ENCODE data around the gene PKD1. TPM values are rescaled to one million over a fixed set of nuclear protein-coding genes. Genes with fewer than 3 reads are reported as not detected.

PKD1 gene
- total and polyA plus RNA-seq, 7 donors = 10.6 to 372 (median 81.6) TPM

DNA sequence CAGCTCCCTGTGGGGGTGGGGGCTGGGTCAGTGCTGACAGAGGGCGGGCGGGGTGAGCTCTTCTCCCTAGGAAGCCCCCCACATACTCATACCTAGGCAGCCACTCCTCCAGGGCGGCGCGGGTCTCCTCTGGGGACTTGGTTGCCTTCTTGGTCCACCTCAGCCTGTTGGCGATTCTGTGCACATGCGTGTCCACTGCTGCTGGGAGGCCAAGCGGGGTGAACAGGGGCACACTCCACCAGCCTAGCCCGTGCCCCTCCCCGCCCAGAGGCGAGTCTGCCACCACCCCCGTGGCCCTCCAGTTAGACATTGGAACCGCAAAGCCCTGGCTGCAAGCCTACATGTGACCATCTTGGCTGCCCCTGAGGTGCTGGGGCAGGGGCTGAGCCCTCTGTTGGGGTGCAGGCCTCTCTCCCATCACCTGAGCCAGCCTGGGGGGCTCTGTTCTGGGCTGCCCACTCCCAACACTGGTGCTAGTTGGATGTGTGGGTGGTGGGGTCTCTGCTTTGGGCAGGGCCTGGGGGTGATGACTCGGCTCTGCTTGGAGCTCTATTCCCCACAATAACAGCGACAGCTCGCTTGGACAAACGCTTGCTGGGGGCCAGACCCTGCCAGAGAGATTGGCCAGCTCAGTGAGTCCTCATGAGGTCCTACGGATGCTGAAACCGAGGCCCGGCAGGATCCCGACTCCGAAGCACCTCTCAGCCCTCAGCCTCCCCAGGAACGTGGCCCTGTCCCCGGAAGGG, 95.5 kb downstream of the PKD1 start:
- Histone ChIP-seq H3K36me3 (peaks cover 0 to 18% (median 3%) of the 10 kb centered on the region in 4 donors), H3K9me3 (no peaks in the 10 kb centered on the region), H3K4me1 (peaks cover 0 to 64% (median 60%) of the 10 kb centered on the region in 4 donors), H3K27ac (peak overlapping the region; percentile 69 to 83 (median 78)), H3K4me3 (no peak overlapping the region), H3K27me3 (no peaks in the 10 kb centered on the region)
- DNase-seq = no peak
- intact Hi-C loops (cut with DNase I) = no loop called here
- TF ChIP-seq, protein P1, sequence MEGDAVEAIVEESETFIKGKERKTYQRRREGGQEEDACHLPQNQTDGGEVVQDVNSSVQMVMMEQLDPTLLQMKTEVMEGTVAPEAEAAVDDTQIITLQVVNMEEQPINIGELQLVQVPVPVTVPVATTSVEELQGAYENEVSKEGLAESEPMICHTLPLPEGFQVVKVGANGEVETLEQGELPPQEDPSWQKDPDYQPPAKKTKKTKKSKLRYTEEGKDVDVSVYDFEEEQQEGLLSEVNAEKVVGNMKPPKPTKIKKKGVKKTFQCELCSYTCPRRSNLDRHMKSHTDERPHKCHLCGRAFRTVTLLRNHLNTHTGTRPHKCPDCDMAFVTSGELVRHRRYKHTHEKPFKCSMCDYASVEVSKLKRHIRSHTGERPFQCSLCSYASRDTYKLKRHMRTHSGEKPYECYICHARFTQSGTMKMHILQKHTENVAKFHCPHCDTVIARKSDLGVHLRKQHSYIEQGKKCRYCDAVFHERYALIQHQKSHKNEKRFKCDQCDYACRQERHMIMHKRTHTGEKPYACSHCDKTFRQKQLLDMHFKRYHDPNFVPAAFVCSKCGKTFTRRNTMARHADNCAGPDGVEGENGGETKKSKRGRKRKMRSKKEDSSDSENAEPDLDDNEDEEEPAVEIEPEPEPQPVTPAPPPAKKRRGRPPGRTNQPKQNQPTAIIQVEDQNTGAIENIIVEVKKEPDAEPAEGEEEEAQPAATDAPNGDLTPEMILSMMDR (IDR thresholded peaks at IDR 0.05) = no peak
- TF ChIP-seq POLR2AphosphoS5 (IDR thresholded peaks at IDR 0.05) (no peak), EP300 (IDR thresholded peaks at IDR 0.05) (no peak), POLR2A (IDR thresholded peaks at IDR 0.05) (no peak)
- 72 to 82% methylated on average over 24 of the region's 24 CpGs for WGBS, 2 donors

DNA sequence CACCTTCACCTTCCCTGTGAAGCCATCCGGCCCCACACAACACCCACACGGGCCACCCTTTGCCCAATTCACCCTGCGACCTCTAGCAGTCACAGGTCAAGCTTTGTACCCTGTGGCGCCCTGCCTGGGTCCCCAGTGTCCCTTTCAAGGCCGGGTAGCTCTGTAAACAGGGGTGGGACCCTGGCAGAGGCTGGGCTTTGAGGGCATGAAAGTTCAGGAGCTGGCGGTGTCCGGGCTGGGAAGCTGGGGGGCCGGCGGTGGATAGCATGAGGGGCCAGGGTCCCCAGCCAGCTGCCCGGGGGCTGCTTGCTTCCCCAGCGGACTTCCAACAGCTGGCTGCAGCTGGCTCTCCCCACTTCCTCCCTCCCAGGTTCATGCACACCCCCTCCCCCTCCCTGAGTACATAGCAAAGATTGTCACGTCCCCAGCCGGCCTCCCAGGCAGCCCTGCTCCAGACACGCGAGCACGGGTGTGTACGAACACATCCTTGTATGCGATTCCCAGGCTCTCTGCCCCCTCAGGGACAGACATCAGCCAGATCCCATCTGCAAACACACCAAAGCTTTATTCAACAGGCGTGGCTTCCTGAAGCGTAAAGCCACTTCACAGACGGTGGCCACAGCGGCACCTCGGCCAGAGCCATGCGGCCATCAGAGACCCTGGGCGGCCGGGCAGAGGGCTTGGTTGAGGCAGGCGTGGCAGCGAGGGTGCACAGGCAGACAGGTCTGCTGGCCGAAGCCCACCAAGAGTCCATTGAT, 96.2 kb downstream of the PKD1 start:
- peak; percentile 96 for DNase-seq
- Histone ChIP-seq H3K27ac (peak overlapping the region; percentile 69 to 83 (median 78)), H3K9me3 (no peaks in the 10 kb centered on the region), H3K4me3 (no peak overlapping the region), H3K4me1 (peaks cover 0 to 71% (median 67%) of the 10 kb centered on the region in 4 donors), H3K27me3 (no peaks in the 10 kb centered on the region), H3K36me3 (peaks cover 0 to 13% (median 3%) of the 10 kb centered on the region in 4 donors)
- intact Hi-C loops (cut with DNase I) = no loop called here
- 24 to 50% methylated on average over 29 of the region's 29 CpGs for WGBS, 2 donors
- TF ChIP-seq POLR2AphosphoS5 (IDR thresholded peaks at IDR 0.05) = peak; percentile 24 to 72 (median 54)
- TF ChIP-seq EP300 (IDR thresholded peaks at IDR 0.05) = peak in 1 of 4 donors; percentile 19
- TF ChIP-seq, protein P1 (IDR thresholded peaks at IDR 0.05) = no peak
- no peak for TF ChIP-seq POLR2A (IDR thresholded peaks at IDR 0.05)

Small RNA genes within 50 kb of the gene (small RNA-seq; reads per million reads assigned to genes)
- 5.6 to 10.2 (median 6.5) reads per million in 3 donors for gene MIR1225
- 0 reads per million in 3 donors for gene MIR3180-5
- gene MIR4516 = 0 reads per million in 3 donors
- gene RF00019 = 0 reads per million in 3 donors
- gene SNORD60 = 0 reads per million in 3 donors

Other genes with a start within 250 kb of the PKD1 start
- not detected for gene HS3ST6, start 217.5 kb downstream of the PKD1 start, total RNA-seq
- 1 to 10 TPM in 1 of 3 donors, under 1 TPM in 1, not detected in 1; 0.09 to 6.0 TPM for gene HS3ST6, start 217.5 kb downstream of the PKD1 start, polyA plus RNA-seq
- 10 to 100 TPM; 17.8 to 35.7 (median 19.0) TPM for gene MSRB1, start 192.7 kb downstream of the PKD1 start, total RNA-seq
- 100 to 1,000 TPM in 1 of 3 donors, 10 to 100 TPM in 2; 64.7 to 136 (median 69.1) TPM for gene MSRB1, start 192.7 kb downstream of the PKD1 start, polyA plus RNA-seq
- not detected for gene RPL3L, start 181.2 kb downstream of the PKD1 start, total RNA-seq
- under 1 TPM in 2 of 3 donors, not detected in 1; 0.04 to 0.60 TPM for gene RPL3L, start 181.2 kb downstream of the PKD1 start, polyA plus RNA-seq
- 100 to 1,000 TPM; 200 to 332 (median 264) TPM for gene NDUFB10, start 176.4 kb downstream of the PKD1 start, total RNA-seq
- 100 to 1,000 TPM; 298 to 489 (median 369) TPM for gene NDUFB10, start 176.4 kb downstream of the PKD1 start, polyA plus RNA-seq
- 1,000 to 10,000 TPM; 1,478 to 1,994 (median 1,643) TPM for gene RPS2, start 171.1 kb downstream of the PKD1 start, total RNA-seq
- 1,000 to 10,000 TPM; 1,713 to 3,277 (median 2,927) TPM for gene RPS2, start 171.1 kb downstream of the PKD1 start, polyA plus RNA-seq
- gene RNF151, start 169.0 kb downstream of the PKD1 start, total RNA-seq = not detected
- gene RNF151, start 169.0 kb downstream of the PKD1 start, polyA plus RNA-seq = under 1 TPM in 1 of 3 donors, not detected in 2; 0.10 TPM
- 10 to 100 TPM; 19.4 to 27.4 (median 26.1) TPM for gene TBL3, start 163.8 kb downstream of the PKD1 start, total RNA-seq
- 10 to 100 TPM; 14.3 to 37.4 (median 14.4) TPM for gene TBL3, start 163.8 kb downstream of the PKD1 start, polyA plus RNA-seq
- not detected for gene NOXO1, start 154.4 kb downstream of the PKD1 start, total RNA-seq
- 10 to 100 TPM; 13.8 to 47.3 (median 15.0) TPM for gene NOXO1, start 154.4 kb downstream of the PKD1 start, polyA plus RNA-seq
- gene GFER, start 151.7 kb downstream of the PKD1 start, total RNA-seq = 10 to 100 TPM; 17.5 to 23.8 (median 21.2) TPM
- gene GFER, start 151.7 kb downstream of the PKD1 start, polyA plus RNA-seq = 100 to 1,000 TPM in 1 of 3 donors, 10 to 100 TPM in 2; 67.3 to 125 (median 82.9) TPM
- gene SYNGR3, start 145.9 kb downstream of the PKD1 start, total RNA-seq = 1 to 10 TPM in 3 of 4 donors, under 1 TPM in 1; 0.82 to 8.3 (median 6.3) TPM
- gene SYNGR3, start 145.9 kb downstream of the PKD1 start, polyA plus RNA-seq = 1 to 10 TPM in 2 of 3 donors, under 1 TPM in 1; 0.60 to 4.0 (median 1.2) TPM
- 10 to 100 TPM; 12.8 to 27.2 (median 17.7) TPM for gene ZNF598, start 126.1 kb downstream of the PKD1 start, total RNA-seq
- gene ZNF598, start 126.1 kb downstream of the PKD1 start, polyA plus RNA-seq = 10 to 100 TPM; 20.3 to 57.0 (median 21.0) TPM
- gene NPW, start 116.1 kb downstream of the PKD1 start, total RNA-seq = not detected
- gene NPW, start 116.1 kb downstream of the PKD1 start, polyA plus RNA-seq = under 1 TPM in 1 of 3 donors, not detected in 2; 0.71 TPM
- 10 to 100 TPM; 23.5 to 57.9 (median 29.5) TPM for gene NHERF2, start 109.0 kb downstream of the PKD1 start, total RNA-seq
- 100 to 1,000 TPM in 1 of 3 donors, 10 to 100 TPM in 2; 46.7 to 105 (median 65.4) TPM for gene NHERF2, start 109.0 kb downstream of the PKD1 start, polyA plus RNA-seq
- 10 to 100 TPM; 18.4 to 33.8 (median 25.6) TPM for gene NTHL1, start 88.1 kb downstream of the PKD1 start, total RNA-seq
- gene NTHL1, start 88.1 kb downstream of the PKD1 start, polyA plus RNA-seq = 10 to 100 TPM; 20.4 to 44.5 (median 35.6) TPM
- gene TSC2, start 87.9 kb downstream of the PKD1 start, total RNA-seq = 10 to 100 TPM; 25.0 to 80.9 (median 36.9) TPM
- 10 to 100 TPM; 16.9 to 58.4 (median 31.2) TPM for gene TSC2, start 87.9 kb downstream of the PKD1 start, polyA plus RNA-seq
- 1 to 10 TPM in 2 of 4 donors, under 1 TPM in 1, not detected in 1; 0.68 to 3.0 (median 1.8) TPM for gene RAB26, start 12.7 kb upstream of the PKD1 start, total RNA-seq
- 10 to 100 TPM; 13.9 to 18.8 (median 16.2) TPM for gene RAB26, start 12.7 kb upstream of the PKD1 start, polyA plus RNA-seq
- 10 to 100 TPM; 30.3 to 46.3 (median 34.9) TPM for gene TRAF7, start 19.9 kb upstream of the PKD1 start, total RNA-seq
- gene TRAF7, start 19.9 kb upstream of the PKD1 start, polyA plus RNA-seq = 10 to 100 TPM; 45.0 to 65.1 (median 63.6) TPM
- gene CASKIN1, start 60.7 kb upstream of the PKD1 start, total RNA-seq = under 1 TPM in 3 of 4 donors, not detected in 1; 0.27 to 0.55 (median 0.36) TPM
- gene CASKIN1, start 60.7 kb upstream of the PKD1 start, polyA plus RNA-seq = under 1 TPM; under 0.01 to 0.44 (median 0.23) TPM
- gene MLST8, start 69.6 kb upstream of the PKD1 start, total RNA-seq = 10 to 100 TPM; 30.6 to 48.5 (median 37.1) TPM
- gene MLST8, start 69.6 kb upstream of the PKD1 start, polyA plus RNA-seq = 10 to 100 TPM; 41.4 to 58.7 (median 42.0) TPM
- gene BRICD5, start 75.0 kb upstream of the PKD1 start, total RNA-seq = 10 to 100 TPM in 1 of 4 donors, 1 to 10 TPM in 3; 1.8 to 21.3 (median 4.7) TPM
- 1 to 10 TPM in 1 of 3 donors, not detected in 2; 8.3 TPM for gene BRICD5, start 75.0 kb upstream of the PKD1 start, polyA plus RNA-seq
- 10 to 100 TPM in 2 of 4 donors, 1 to 10 TPM in 2; 9.0 to 14.4 (median 10.0) TPM for gene PGP, start 78.9 kb upstream of the PKD1 start, total RNA-seq
- 10 to 100 TPM in 2 of 3 donors, 1 to 10 TPM in 1; 6.0 to 20.2 (median 11.1) TPM for gene PGP, start 78.9 kb upstream of the PKD1 start, polyA plus RNA-seq
- gene E4F1, start 87.7 kb upstream of the PKD1 start, total RNA-seq = 10 to 100 TPM; 17.4 to 26.9 (median 22.0) TPM
- gene E4F1, start 87.7 kb upstream of the PKD1 start, polyA plus RNA-seq = 10 to 100 TPM; 10.8 to 25.3 (median 13.4) TPM
- gene DNASE1L2, start 100.5 kb upstream of the PKD1 start, total RNA-seq = under 1 TPM in 3 of 4 donors, not detected in 1; 0.36 to 0.82 (median 0.81) TPM
- under 1 TPM in 1 of 3 donors, not detected in 2; 0.93 TPM for gene DNASE1L2, start 100.5 kb upstream of the PKD1 start, polyA plus RNA-seq
- 10 to 100 TPM; 50.2 to 87.2 (median 67.0) TPM for gene ECI1, start 115.7 kb upstream of the PKD1 start, total RNA-seq
- gene ECI1, start 115.7 kb upstream of the PKD1 start, polyA plus RNA-seq = 100 to 1,000 TPM in 2 of 3 donors, 10 to 100 TPM in 1; 84.8 to 136 (median 121) TPM
- 100 to 1,000 TPM; 110 to 145 (median 128) TPM for gene RNPS1, start 132.2 kb upstream of the PKD1 start, total RNA-seq
- gene RNPS1, start 132.2 kb upstream of the PKD1 start, polyA plus RNA-seq = 100 to 1,000 TPM; 111 to 171 (median 112) TPM
- gene ABCA3, start 204.8 kb upstream of the PKD1 start, total RNA-seq = 10 to 100 TPM in 1 of 4 donors, 1 to 10 TPM in 3; 4.9 to 21.3 (median 7.4) TPM
- 1 to 10 TPM in 1 of 3 donors, under 1 TPM in 2; 0.46 to 4.2 (median 0.60) TPM for gene ABCA3, start 204.8 kb upstream of the PKD1 start, polyA plus RNA-seq

All from sigmoid colon (tissue), 7 donors.